Gastroesophageal sphincter (tissue), 3 donors: ENCODE results near the gene HIVEP3.

Source experiments
- CTCF ChIP-seq, 4 experiments: fragments of 200-600 bp in 2 of 4; fragments of 450-650 bp in 2 of 4; sonication (generic) in 1 of 4; IDR thresholded peaks; one replicate each; pipeline ENCODE4 v1.5.1; 2017 to 2019; ENCODE audit warnings: antibody characterized with exemption in 4 of 4, mild to moderate bottlenecking in 2 of 4, moderate library complexity in 2 of 4
- EP300 ChIP-seq: sonication (generic); formaldehyde crosslinking; IDR thresholded peaks from one replicate; pipeline ENCODE4 v1.6.1; 2017; ENCODE audit warnings: antibody characterized with exemption, mild to moderate bottlenecking
- POLR2A ChIP-seq, 2 donors: fragments of 450-650 bp; IDR thresholded peaks; one replicate each; pipeline ENCODE4 v1.6.1; 2017; ENCODE audit warnings: antibody characterized with exemption in 2 of 2, mild to moderate bottlenecking in 2 of 2, moderate library complexity in 1 of 2

- no peak for TF ChIP-seq CTCF (IDR thresholded peaks at IDR 0.05)
- TF ChIP-seq POLR2A (IDR thresholded peaks at IDR 0.05): no peak
- no peak for TF ChIP-seq EP300
These were observed 351.8 kb downstream of the HIVEP3 start for GRCh38 chr1:41566969-41567368.
